Nephron (organoid): ENCODE measurements around the gene ECHS1.

ENCODE experiments used
- H3K27ac Mint-ChIP-seq, 3 experiments: 2 replicates each; pipeline ENCODE4 v1.8.0; 2020; ENCODE audit warnings: mixed read lengths in 3 of 3, mild to moderate bottlenecking in 2 of 3, moderate library complexity in 1 of 3
- H3K27me3 Mint-ChIP-seq: 2 replicates; pipeline ENCODE4 v1.8.0; 2021; ENCODE audit warnings: low read depth, mild to moderate bottlenecking, moderate library complexity, mixed read lengths
- H3K36me3 Mint-ChIP-seq: 2 replicates; pipeline ENCODE4 v1.8.0; 2020; ENCODE audit warnings: low read depth, mixed read lengths
- H3K4me1 Mint-ChIP-seq: 2 replicates; pipeline ENCODE4 v1.8.0; 2020; ENCODE audit warnings: mixed read lengths
- H3K4me3 Mint-ChIP-seq, 3 experiments: 2 replicates each; pipeline ENCODE4 v1.8.0; 2020; ENCODE audit warnings: mild to moderate bottlenecking in 3 of 3, mixed read lengths in 3 of 3, moderate library complexity in 2 of 3
- H3K9me3 Mint-ChIP-seq: 2 replicates; pipeline ENCODE4 v1.8.0; 2020; ENCODE audit warnings: mixed read lengths
- TF ChIP-seq, protein P1 (sequence below), 3 experiments: fragments of 200-600 bp; sonication (generic); IDR thresholded peaks; one replicate each; pipeline ENCODE4 v1.5.0; 2021; ENCODE audit warnings: antibody characterized with exemption in 3 of 3; ENCODE audit not compliant: unreplicated experiment in 3 of 3

The ECHS1 gene

GRCh38 chr10:133383551-133383950, 10.4 kb upstream of the ECHS1 start:
- Mint-ChIP-seq H3K9me3 (no peaks in the 10 kb centered on the region), H3K27ac (no peak overlapping the region), H3K27me3 (no peaks in the 10 kb centered on the region), H3K4me1 (no peaks in the 10 kb centered on the region), H3K4me3 (no peak overlapping the region), H3K36me3 (peaks cover 7% of the 10 kb centered on the region)
- TF ChIP-seq, protein P1, sequence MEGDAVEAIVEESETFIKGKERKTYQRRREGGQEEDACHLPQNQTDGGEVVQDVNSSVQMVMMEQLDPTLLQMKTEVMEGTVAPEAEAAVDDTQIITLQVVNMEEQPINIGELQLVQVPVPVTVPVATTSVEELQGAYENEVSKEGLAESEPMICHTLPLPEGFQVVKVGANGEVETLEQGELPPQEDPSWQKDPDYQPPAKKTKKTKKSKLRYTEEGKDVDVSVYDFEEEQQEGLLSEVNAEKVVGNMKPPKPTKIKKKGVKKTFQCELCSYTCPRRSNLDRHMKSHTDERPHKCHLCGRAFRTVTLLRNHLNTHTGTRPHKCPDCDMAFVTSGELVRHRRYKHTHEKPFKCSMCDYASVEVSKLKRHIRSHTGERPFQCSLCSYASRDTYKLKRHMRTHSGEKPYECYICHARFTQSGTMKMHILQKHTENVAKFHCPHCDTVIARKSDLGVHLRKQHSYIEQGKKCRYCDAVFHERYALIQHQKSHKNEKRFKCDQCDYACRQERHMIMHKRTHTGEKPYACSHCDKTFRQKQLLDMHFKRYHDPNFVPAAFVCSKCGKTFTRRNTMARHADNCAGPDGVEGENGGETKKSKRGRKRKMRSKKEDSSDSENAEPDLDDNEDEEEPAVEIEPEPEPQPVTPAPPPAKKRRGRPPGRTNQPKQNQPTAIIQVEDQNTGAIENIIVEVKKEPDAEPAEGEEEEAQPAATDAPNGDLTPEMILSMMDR (IDR thresholded peaks at IDR 0.05; ENCODE audit: unreplicated experiment in 3 of 3) = no peak

DNA sequence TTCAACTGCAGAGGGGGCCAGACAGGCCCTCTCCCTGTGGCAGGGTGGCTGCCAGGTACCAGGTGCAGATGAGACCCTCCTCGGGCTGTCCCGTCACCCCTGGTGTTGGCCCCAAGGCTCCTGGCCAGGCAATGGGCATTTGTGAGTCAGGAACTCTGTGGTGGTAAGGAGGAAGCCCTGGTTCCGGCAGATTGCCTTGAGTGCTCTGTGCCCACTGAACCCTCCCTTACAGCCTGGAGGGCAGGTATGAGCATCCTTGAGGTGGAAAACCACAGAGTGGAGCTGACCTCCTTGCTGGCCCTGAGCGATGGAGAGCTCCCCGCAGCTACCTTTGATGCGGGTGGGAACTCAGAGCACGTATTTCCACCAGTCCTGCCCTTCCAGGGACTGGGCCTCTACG, 7.9 kb upstream of the ECHS1 start:
- TF ChIP-seq, protein P1 (IDR thresholded peaks at IDR 0.05; ENCODE audit: unreplicated experiment in 3 of 3) = no peak
- Mint-ChIP-seq H3K36me3 (peaks cover 3% of the 10 kb centered on the region), H3K4me1 (no peaks in the 10 kb centered on the region), H3K4me3 (peak overlapping the region; percentile 9 to 80 (median 79)), H3K27ac (no peak overlapping the region), H3K27me3 (no peaks in the 10 kb centered on the region), H3K9me3 (no peaks in the 10 kb centered on the region)

DNA sequence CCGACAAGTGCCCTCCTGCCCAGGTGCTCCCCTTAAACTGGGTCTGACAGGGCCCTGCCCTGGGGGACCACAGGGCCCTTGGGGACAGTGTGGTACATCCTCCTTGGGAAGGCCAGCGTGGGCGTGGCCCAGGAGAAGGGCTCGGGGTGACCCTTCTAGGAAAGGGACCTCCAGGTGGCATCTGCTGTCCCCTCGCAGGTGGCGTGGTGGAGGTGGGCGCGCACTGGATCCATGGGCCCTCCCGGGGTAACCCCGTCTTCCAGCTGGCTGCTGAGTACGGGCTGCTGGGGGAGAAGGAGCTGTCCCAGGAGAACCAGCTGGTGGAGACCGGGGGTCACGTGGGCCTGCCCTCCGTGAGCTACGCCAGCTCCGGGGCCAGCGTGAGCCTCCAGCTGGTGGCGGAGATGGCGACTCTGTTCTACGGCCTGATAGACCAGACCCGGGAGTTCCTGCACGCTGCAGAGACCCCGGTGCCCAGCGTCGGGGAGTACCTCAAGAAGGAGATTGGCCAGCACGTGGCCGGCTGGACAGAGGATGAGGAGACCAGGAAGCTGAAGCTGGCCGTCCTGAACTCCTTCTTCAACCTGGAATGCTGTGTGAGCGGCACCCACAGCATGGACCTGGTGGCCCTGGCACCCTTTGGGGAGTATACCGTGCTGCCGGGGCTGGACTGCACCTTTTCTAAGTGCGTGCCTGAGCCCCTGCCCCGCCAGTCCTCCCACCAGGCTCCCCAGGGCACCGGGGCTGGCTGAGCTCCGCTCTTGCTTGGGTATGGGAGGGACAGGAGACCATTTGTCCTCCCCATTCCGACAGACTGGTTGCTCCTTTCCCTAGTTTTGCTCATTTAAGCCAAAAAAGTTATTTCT, 6.9 kb upstream of the ECHS1 start:
- TF ChIP-seq, protein P1 (IDR thresholded peaks at IDR 0.05; ENCODE audit: unreplicated experiment in 3 of 3) = no peak
- no peaks in the 10 kb centered on the region for H3K27me3 Mint-ChIP-seq
- peak overlapping the region; percentile 73 to 80 (median 79) for H3K4me3 Mint-ChIP-seq
- no peaks in the 10 kb centered on the region for H3K9me3 Mint-ChIP-seq
- no peak overlapping the region for H3K27ac Mint-ChIP-seq
- H3K4me1 Mint-ChIP-seq = peaks cover 8% of the 10 kb centered on the region
- H3K36me3 Mint-ChIP-seq = peaks cover 3% of the 10 kb centered on the region

- Mint-ChIP-seq H3K27ac (peak within 1 kb of the TSS; percentile 23 to 61 (median 60)), H3K27me3 (peaks cover 5% of the 10 kb centered on the region), H3K36me3 (peaks cover 3% of the 10 kb centered on the region), H3K4me3 (peak within 1 kb of the TSS; percentile 84 to 88 (median 86)), H3K9me3 (no peaks in the 10 kb centered on the region), H3K4me1 (peaks cover 15% of the 10 kb centered on the region)
- TF ChIP-seq, protein P1 (IDR thresholded peaks at IDR 0.05; ENCODE audit: unreplicated experiment in 3 of 3) = no peak
Measured at GRCh38 chr10:133379152-133379800, 6.1 kb upstream of the ECHS1 start, which contains the start of gene PAOX. Gene PAOX, plus strand, starts transcription at chr10:133379262. Its CDS starts 55 bp downstream, at chr10:133379317.

DNA sequence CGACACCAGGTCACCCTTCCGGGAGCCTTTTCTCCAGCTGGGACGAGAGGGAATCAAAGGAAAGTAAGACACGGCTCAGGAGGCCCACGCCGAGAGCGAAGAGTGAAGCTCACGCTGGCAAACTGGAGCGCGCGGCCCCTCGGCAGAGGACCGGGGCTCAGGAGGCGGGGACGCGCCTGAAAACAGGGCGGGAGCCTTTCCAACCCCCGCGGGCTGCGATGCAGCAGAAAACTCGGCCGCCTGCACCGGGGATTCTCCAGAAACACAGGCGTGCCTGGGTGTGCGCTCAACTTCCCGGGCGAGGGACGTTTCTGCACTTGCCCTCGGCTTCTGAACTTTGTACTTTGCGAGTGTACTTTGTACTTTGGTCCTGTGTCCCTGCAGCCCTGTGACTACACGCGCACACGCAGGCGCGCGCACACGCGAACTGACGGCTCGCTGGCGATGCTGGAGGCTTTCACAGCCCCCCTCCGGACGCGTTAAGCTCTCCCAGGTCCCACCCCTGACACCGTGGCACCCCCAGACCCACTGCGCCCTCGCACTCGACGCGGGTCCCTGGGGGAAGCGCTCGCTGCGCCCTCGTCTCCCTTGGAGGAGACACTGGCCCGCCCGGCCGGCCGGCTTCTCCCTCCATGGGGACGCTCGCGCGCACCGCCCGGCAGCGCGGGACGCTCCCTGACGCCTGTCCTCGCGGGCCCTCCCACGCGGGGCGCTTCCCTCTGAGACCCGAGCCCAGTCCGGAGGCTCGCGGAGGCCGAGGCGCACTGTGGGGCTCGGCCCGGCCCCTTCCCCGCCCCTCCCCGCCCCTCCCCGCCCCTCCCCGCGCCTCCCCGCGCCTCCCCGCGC, 5.3 kb upstream of the ECHS1 start:
- Mint-ChIP-seq H3K4me3 (peak overlapping the region; percentile 84 to 88 (median 86)), H3K4me1 (peaks cover 20% of the 10 kb centered on the region), H3K36me3 (peaks cover 3% of the 10 kb centered on the region), H3K27ac (peak overlapping the region; percentile 23 to 61 (median 60)), H3K27me3 (peaks cover 5% of the 10 kb centered on the region), H3K9me3 (no peaks in the 10 kb centered on the region)
- TF ChIP-seq, protein P1 (IDR thresholded peaks at IDR 0.05; ENCODE audit: unreplicated experiment in 3 of 3) = no peak
